ENCODE measurements around the gene CDK17. TPM values are rescaled to one million over a fixed set of nuclear protein-coding genes. Genes with fewer than 3 reads are reported as not detected.

The CDK17 gene
- total RNA-seq, 4 donors from 2014 or later = 38.7 to 93.3 (median 43.4) TPM

- H3K9me3 ChIP-seq = no peaks in the 10 kb centered on the region
- no peak overlapping the region for H3K4me3 ChIP-seq
- H3K27ac ChIP-seq = no peak overlapping the region
- TF ChIP-seq POLR2AphosphoS5 (IDR thresholded peaks at IDR 0.05) = no peak
- TF ChIP-seq CTCF (IDR thresholded peaks at IDR 0.05) = no peak
- TF ChIP-seq POLR2A (IDR thresholded peaks at IDR 0.05) = no peak
- TF ChIP-seq EP300 (IDR thresholded peaks at IDR 0.05) = no peak
- WGBS = 90% methylated on average over 3 of the region's 3 CpGs
- H3K36me3 ChIP-seq = no peaks in the 10 kb centered on the region
- DNase-seq (ENCODE audit: low spot score in 2 of 2) = no peak
- no peaks in the 10 kb centered on the region for H3K4me1 ChIP-seq
- H3K27me3 ChIP-seq = no peaks in the 10 kb centered on the region
These were observed 94.6 kb downstream of the CDK17 start for GRCh38 chr12:96305665-96306064.

GRCh38 chr12:96303653-96304052 lies 96.6 kb downstream of the CDK17 start:
- DNase-seq (ENCODE audit: low spot score in 2 of 2) = no peak
- Histone ChIP-seq H3K4me3 (no peak overlapping the region), H3K27me3 (no peaks in the 10 kb centered on the region), H3K27ac (no peak overlapping the region), H3K4me1 (no peaks in the 10 kb centered on the region), H3K36me3 (peaks cover 14% of the 10 kb centered on the region), H3K9me3 (no peaks in the 10 kb centered on the region)
- TF ChIP-seq POLR2A (IDR thresholded peaks at IDR 0.05) (no peak), CTCF (IDR thresholded peaks at IDR 0.05) (no peak), POLR2AphosphoS5 (IDR thresholded peaks at IDR 0.05) (no peak), EP300 (IDR thresholded peaks at IDR 0.05) (no peak)

GRCh38 chr12:96302687-96303310 lies 97.4 kb downstream of the CDK17 start:
- TF ChIP-seq CTCF (IDR thresholded peaks at IDR 0.05) (no peak), POLR2AphosphoS5 (IDR thresholded peaks at IDR 0.05) (no peak), POLR2A (IDR thresholded peaks at IDR 0.05) (no peak), EP300 (IDR thresholded peaks at IDR 0.05) (no peak)
- Histone ChIP-seq H3K36me3 (peaks cover 18% of the 10 kb centered on the region), H3K27me3 (no peaks in the 10 kb centered on the region), H3K27ac (no peak overlapping the region), H3K4me1 (no peaks in the 10 kb centered on the region), H3K9me3 (no peaks in the 10 kb centered on the region), H3K4me3 (no peak overlapping the region)
- WGBS = 77% methylated on average over 2 of the region's 2 CpGs
- DNase-seq (ENCODE audit: low spot score in 2 of 2) = no peak

GRCh38 chr12:96301732-96302131 lies 98.5 kb downstream of the CDK17 start:
- WGBS = 83% methylated on average over 4 of the region's 4 CpGs
- H3K27me3 ChIP-seq = no peaks in the 10 kb centered on the region
- H3K4me3 ChIP-seq = no peak overlapping the region
- H3K9me3 ChIP-seq = no peaks in the 10 kb centered on the region
- DNase-seq (ENCODE audit: low spot score in 2 of 2) = no peak
- H3K36me3 ChIP-seq = peaks cover 18% of the 10 kb centered on the region
- H3K4me1 ChIP-seq = no peaks in the 10 kb centered on the region
- TF ChIP-seq EP300 (IDR thresholded peaks at IDR 0.05) (no peak), POLR2AphosphoS5 (IDR thresholded peaks at IDR 0.05) (no peak), POLR2A (IDR thresholded peaks at IDR 0.05) (no peak), CTCF (IDR thresholded peaks at IDR 0.05) (no peak)
- H3K27ac ChIP-seq = no peak overlapping the region

GRCh38 chr12:96300064-96300463 lies 100.2 kb downstream of the CDK17 start:
- no peaks in the 10 kb centered on the region for H3K27me3 ChIP-seq
- H3K36me3 ChIP-seq = peaks cover 18% of the 10 kb centered on the region
- 91% methylated on average over 5 of the region's 5 CpGs for WGBS
- no peak overlapping the region for H3K4me3 ChIP-seq
- no peaks in the 10 kb centered on the region for H3K4me1 ChIP-seq
- H3K9me3 ChIP-seq = no peaks in the 10 kb centered on the region
- TF ChIP-seq POLR2AphosphoS5 (IDR thresholded peaks at IDR 0.05) (no peak), CTCF (IDR thresholded peaks at IDR 0.05) (no peak), POLR2A (IDR thresholded peaks at IDR 0.05) (no peak), EP300 (IDR thresholded peaks at IDR 0.05) (no peak)
- H3K27ac ChIP-seq = no peak overlapping the region
- DNase-seq (ENCODE audit: low spot score in 2 of 2) = no peak
